NT2/D1 (cell line): ENCODE data around the gene SDK1.

Experiments used
- DNase-seq: peaks from one replicate; pipeline ENCODE4 v3.0.0-alpha.2; 2011; ENCODE audit warnings: low read depth, low spot score
- H3K27me3 ChIP-seq: 2 replicates; pipeline ENCODE4 v1.6.0; 2011; ENCODE audit warnings: mild to moderate bottlenecking; ENCODE audit not compliant: insufficient read length, insufficient read depth
- H3K36me3 ChIP-seq: 2 replicates; pipeline ENCODE4 v1.6.1; 2011; ENCODE audit warnings: mild to moderate bottlenecking, low read length, mixed read lengths; ENCODE audit not compliant: insufficient read depth, insufficient read length
- H3K4me1 ChIP-seq: 2 replicates; pipeline ENCODE4 v1.5.1; 2011; ENCODE audit not compliant: insufficient read depth, insufficient read length
- H3K4me3 ChIP-seq: 2 replicates; pipeline ENCODE4 v1.5.1; 2011; ENCODE audit warnings: low read depth; ENCODE audit not compliant: insufficient read length
- H3K9ac ChIP-seq: 2 replicates; pipeline ENCODE4 v1.6.0; 2011; ENCODE audit warnings: low read depth; ENCODE audit not compliant: insufficient read length
- H3K9me3 ChIP-seq: 2 replicates; pipeline ENCODE4 v1.5.1; 2011; ENCODE audit warnings: mild to moderate bottlenecking, low read length; ENCODE audit not compliant: insufficient read depth
- SUZ12 ChIP-seq: IDR thresholded peaks from 2 replicates; pipeline ENCODE4 v1.6.1; 2011; ENCODE audit not compliant: insufficient read length, insufficient read depth; ENCODE audit errors: extremely low read depth
- YY1 ChIP-seq: IDR thresholded peaks from 2 replicates; pipeline ENCODE4 v1.6.1; 2011; ENCODE audit not compliant: insufficient read length, insufficient read depth
- ZNF274 ChIP-seq: IDR thresholded peaks from 2 replicates; pipeline ENCODE4 v1.6.1; 2011; ENCODE audit warnings: mild to moderate bottlenecking, low read depth, low read length

SDK1 gene

GRCh38 chr7:4024806-4025205 lies 723.8 kb downstream of the SDK1 start:
- peaks cover 1% of the 10 kb centered on the region; the same call in 1 of the 2 replicates for H3K9me3 ChIP-seq
- H3K27me3 ChIP-seq, result no peaks in the 10 kb centered on the region
- no peak overlapping the region for H3K4me3 ChIP-seq
- no peak for DNase-seq
- H3K9ac ChIP-seq, result no peak overlapping the region
- no peak for TF ChIP-seq ZNF274
- TF ChIP-seq YY1, result no peak
- no peak for TF ChIP-seq SUZ12
- no peaks in the 10 kb centered on the region for H3K36me3 ChIP-seq
- no peaks in the 10 kb centered on the region for H3K4me1 ChIP-seq

GRCh38 chr7:4025210-4025609 lies 724.2 kb downstream of the SDK1 start:
- H3K9me3 ChIP-seq, result no peaks in the 10 kb centered on the region; the same call in 1 of the 2 replicates
- no peak for DNase-seq

GRCh38 chr7:4025694-4026615 lies 724.9 kb downstream of the SDK1 start:
- H3K4me3 ChIP-seq, result no peak overlapping the region
- H3K27me3 ChIP-seq, result no peaks in the 10 kb centered on the region
- H3K9me3 ChIP-seq, result no peaks in the 10 kb centered on the region; the same call in 1 of the 2 replicates
- H3K36me3 ChIP-seq, result no peaks in the 10 kb centered on the region
- TF ChIP-seq YY1 (no peak), ZNF274 (no peak), SUZ12 (no peak)
- no peak for DNase-seq
- H3K9ac ChIP-seq, result no peak overlapping the region
- no peaks in the 10 kb centered on the region for H3K4me1 ChIP-seq

More at GRCh38 chr7:4025210-4025609, 724.2 kb downstream of the SDK1 start:
- H3K4me3 ChIP-seq, result no peak overlapping the region
- H3K27me3 ChIP-seq, result no peaks in the 10 kb centered on the region
- H3K4me1 ChIP-seq, result no peaks in the 10 kb centered on the region
- H3K36me3 ChIP-seq, result no peaks in the 10 kb centered on the region
- TF ChIP-seq YY1 (no peak), SUZ12 (no peak), ZNF274 (no peak)
- H3K9ac ChIP-seq, result no peak overlapping the region

- H3K4me1 ChIP-seq, result no peaks in the 10 kb centered on the region
- DNase-seq, result no peak
- TF ChIP-seq SUZ12 (no peak), YY1 (no peak), ZNF274 (no peak)
- H3K36me3 ChIP-seq, result no peaks in the 10 kb centered on the region
- no peak overlapping the region for H3K4me3 ChIP-seq
- H3K9ac ChIP-seq, result no peak overlapping the region
- H3K27me3 ChIP-seq, result no peaks in the 10 kb centered on the region
- no peaks in the 10 kb centered on the region for H3K9me3 ChIP-seq
These were observed 726.0 kb downstream of the SDK1 start for GRCh38 chr7:4026941-4027486.

GRCh38 chr7:4028221-4028620 lies 727.2 kb downstream of the SDK1 start:
- Histone ChIP-seq H3K9me3 (no peaks in the 10 kb centered on the region), H3K36me3 (no peaks in the 10 kb centered on the region), H3K27me3 (no peaks in the 10 kb centered on the region), H3K4me1 (no peaks in the 10 kb centered on the region), H3K4me3 (no peak overlapping the region), H3K9ac (no peak overlapping the region)
- DNase-seq, result no peak
- TF ChIP-seq ZNF274 (no peak), YY1 (no peak), SUZ12 (no peak)

GRCh38 chr7:4029941-4030340 lies 728.9 kb downstream of the SDK1 start:
- TF ChIP-seq ZNF274, result no peak
- TF ChIP-seq YY1, result no peak
- no peak for TF ChIP-seq SUZ12
- H3K4me1 ChIP-seq, result no peaks in the 10 kb centered on the region
- no peaks in the 10 kb centered on the region for H3K27me3 ChIP-seq
- H3K4me3 ChIP-seq, result no peak overlapping the region
- H3K9me3 ChIP-seq, result no peaks in the 10 kb centered on the region
- no peaks in the 10 kb centered on the region for H3K36me3 ChIP-seq
- no peak for DNase-seq
- H3K9ac ChIP-seq, result no peak overlapping the region

- no peak overlapping the region for H3K9ac ChIP-seq
- TF ChIP-seq SUZ12 (no peak), ZNF274 (no peak)
- no peaks in the 10 kb centered on the region for H3K4me1 ChIP-seq
- no peak for DNase-seq
- H3K36me3 ChIP-seq, result no peaks in the 10 kb centered on the region
- no peaks in the 10 kb centered on the region for H3K27me3 ChIP-seq
- H3K4me3 ChIP-seq, result no peak overlapping the region
- no peaks in the 10 kb centered on the region for H3K9me3 ChIP-seq
These were observed 729.4 kb downstream of the SDK1 start for GRCh38 chr7:4030346-4030950.
